Measurements from ENCODE around the gene HYAL3. TPM values are rescaled to one million over a fixed set of nuclear protein-coding genes. Genes with fewer than 3 reads are reported as not detected.
A peak's percentile ranks its signal among the peaks of the same experiment; 100 is the strongest.

Gene HYAL3
- total and polyA plus RNA-seq, 2 of the 13 experiments (the other 11 are each of a cell fraction or from before 2014, with no cell fraction given): 5.5 to 10.4 TPM

- no peak for TF ChIP-seq TCF12 (IDR thresholded peaks at IDR 0.05)
- TF ChIP-seq TCF12 (CRISPR knock-in tag; IDR thresholded peaks at IDR 0.05): no peak
- no peak for TF ChIP-seq HNRNPK (IDR thresholded peaks at IDR 0.05; ENCODE audit: low read depth, low read length, poor library complexity, severe bottlenecking)
- TF ChIP-seq ATF4 (CRISPR knock-in tag; IDR thresholded peaks at IDR 0.05): no peak
- no peak for TF ChIP-seq ZBTB49 (CRISPR knock-in tag; IDR thresholded peaks at IDR 0.05; ENCODE audit: borderline replicate concordance)
- no peak for TF ChIP-seq RERE (CRISPR knock-in tag; IDR thresholded peaks at IDR 0.05; ENCODE audit: low read depth)
- 0 out of 2 replicates have a peak, but pooled peaks have one; percentile 19 for TF ChIP-seq MLX (CRISPR knock-in tag; IDR thresholded peaks at IDR 0.05)
- TF ChIP-seq CTCF (CRISPR knock-in tag; IDR thresholded peaks at IDR 0.05): peak; percentile 99
- no peak for TF ChIP-seq CENPBD1 (CRISPR knock-in tag; IDR thresholded peaks at IDR 0.05; ENCODE audit: borderline replicate concordance, low read depth)
- TF ChIP-seq MYPOP (CRISPR knock-in tag; IDR thresholded peaks at IDR 0.05): no peak
- TF ChIP-seq ZNF230 (CRISPR knock-in tag; IDR thresholded peaks at IDR 0.05): 0 out of 2 replicates have a peak, but pooled peaks have one; percentile 61
- no peak for TF ChIP-seq ZNF7 (CRISPR knock-in tag; IDR thresholded peaks at IDR 0.05)
These were observed 25.3 kb upstream of the HYAL3 start (continued) for GRCh38 chr3:50324351-50325112.
